ENCODE measurements around the gene NUP88. TPM values are rescaled to one million over a fixed set of nuclear protein-coding genes. Genes with fewer than 3 reads are reported as not detected.
A peak's percentile ranks its signal among the peaks of the same experiment; 100 is the strongest.
"Not testable (repeated sequence)": the region's sequence is repeated elsewhere in the genome, so short reads cannot be mapped to it uniquely, and the experiment has no call there.

NUP88 gene
- polyA plus RNA-seq (2012; ENCODE audit: missing spikeins): 110 TPM

DNA sequence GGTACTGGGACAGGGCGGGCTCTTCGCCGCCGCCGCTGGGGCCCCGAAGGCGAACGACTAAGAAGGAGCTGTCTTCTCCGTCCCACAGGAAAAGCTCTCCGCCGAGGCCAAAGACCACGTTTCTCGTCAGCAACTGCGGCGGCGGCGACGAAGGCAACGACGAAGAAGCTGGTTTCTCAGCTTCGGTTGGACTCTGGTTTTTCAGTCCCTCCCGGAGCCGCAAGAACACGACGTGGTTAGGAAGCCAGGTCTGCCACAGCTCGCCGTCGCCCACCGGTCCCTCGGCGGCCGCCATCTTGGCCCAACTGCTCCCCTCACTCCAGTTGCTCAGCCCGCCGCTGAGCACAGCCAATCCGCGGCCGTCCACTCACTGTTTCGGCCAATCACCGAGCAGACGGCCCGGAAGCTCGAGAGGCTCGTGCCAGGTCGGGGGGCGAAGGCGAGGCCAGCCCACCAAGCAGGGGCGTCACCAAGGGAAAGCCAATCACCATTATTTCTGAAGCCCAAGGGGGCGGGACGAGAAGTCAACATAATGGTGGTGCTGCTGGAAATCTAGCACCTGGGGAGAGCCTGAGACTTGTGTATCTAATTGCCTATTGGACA lies at the start of gene NUP88:
Gene NUP88 (minus strand): TSS at position 307 of the 603 bp plus-strand sequence. CDS start 12 bp downstream, at position 295.
- peak; percentile 98 for FAIRE-seq
- peak; percentile 95 for DNase-seq (ENCODE audit: insufficient read length)
- TF ChIP-seq POLR2AphosphoS5 (IDR thresholded peaks at IDR 0.05; ENCODE audit: low read depth, low read length) (peak; percentile 79; the same call in 1 of the 2 replicates), TAF1 (IDR thresholded peaks at IDR 0.05; ENCODE audit: borderline replicate concordance, low read depth, low read length) (peak; percentile 89), POLR2A (IDR thresholded peaks at IDR 0.05; ENCODE audit: low read depth, low read length) (peak; percentile 82)

- DNase-seq (ENCODE audit: insufficient read length) (no peak), FAIRE-seq (peak; percentile 33)
- TF ChIP-seq POLR2A (IDR thresholded peaks at IDR 0.05; ENCODE audit: low read depth, low read length): no peak
- TF ChIP-seq POLR2AphosphoS5 (IDR thresholded peaks at IDR 0.05; ENCODE audit: low read depth, low read length): no peak
- TF ChIP-seq TAF1 (IDR thresholded peaks at IDR 0.05; ENCODE audit: borderline replicate concordance, low read depth, low read length): no peak
Observed at GRCh38 chr17:5468075-5468473, 48.6 kb upstream of the NUP88 start.

GRCh38 chr17:5467416-5467815 lies 48.0 kb upstream of the NUP88 start:
- no peak for FAIRE-seq
- TF ChIP-seq POLR2AphosphoS5 (IDR thresholded peaks at IDR 0.05; ENCODE audit: low read depth, low read length) (no peak), POLR2A (IDR thresholded peaks at IDR 0.05; ENCODE audit: low read depth, low read length) (no peak), TAF1 (IDR thresholded peaks at IDR 0.05; ENCODE audit: borderline replicate concordance, low read depth, low read length) (no peak)
- no peak for DNase-seq (ENCODE audit: insufficient read length)

DNA sequence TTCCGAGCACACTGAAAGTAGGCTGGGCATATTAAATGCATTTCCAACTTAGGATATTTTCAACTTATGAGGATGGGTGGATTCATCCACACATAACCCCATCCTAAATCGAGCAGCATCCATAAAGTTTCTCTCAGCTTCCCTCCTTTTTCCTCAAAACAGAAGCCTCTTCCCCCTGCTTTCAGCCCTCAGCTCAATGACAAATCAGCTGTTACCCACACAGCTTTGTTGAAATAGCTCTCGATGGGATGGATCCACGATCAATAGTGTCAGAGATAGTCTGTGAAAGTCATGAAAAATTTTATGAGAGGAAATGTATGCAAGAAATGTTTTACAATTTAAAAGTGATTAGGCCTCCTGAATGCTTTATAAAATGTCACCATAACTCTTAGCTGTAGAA lies 46.8 kb upstream of the NUP88 start:
- no peak for FAIRE-seq
- no peak for TF ChIP-seq POLR2AphosphoS5 (IDR thresholded peaks at IDR 0.05; ENCODE audit: low read depth, low read length)
- TF ChIP-seq TAF1 (IDR thresholded peaks at IDR 0.05; ENCODE audit: borderline replicate concordance, low read depth, low read length): no peak
- TF ChIP-seq POLR2A (IDR thresholded peaks at IDR 0.05; ENCODE audit: low read depth, low read length): no peak
- no peak for DNase-seq (ENCODE audit: insufficient read length)

- no peak for DNase-seq (ENCODE audit: insufficient read length)
Observed at GRCh38 chr17:5464717-5465507, 45.5 kb upstream of the NUP88 start.

DNA sequence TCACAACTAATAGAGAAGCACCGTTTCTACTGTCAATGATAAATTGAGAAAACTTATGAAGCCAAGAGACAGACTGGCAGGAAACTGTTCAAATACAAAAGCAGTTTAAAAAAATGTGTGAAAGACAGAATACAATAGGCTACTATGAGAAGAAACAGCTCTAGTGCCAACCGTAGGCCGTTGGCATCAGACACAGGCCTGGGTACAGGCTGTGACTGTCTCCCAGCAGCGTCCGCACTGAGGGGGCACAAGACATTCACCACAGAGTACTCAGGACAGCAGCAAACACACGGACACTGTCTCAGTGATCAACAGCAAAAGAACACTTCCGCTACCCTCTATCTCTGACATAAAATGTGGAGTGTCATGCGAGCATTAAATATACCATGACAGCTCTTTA lies 27.3 kb upstream of the NUP88 start:
- no peak for FAIRE-seq
- no peak for DNase-seq (ENCODE audit: insufficient read length)
- TF ChIP-seq POLR2A (IDR thresholded peaks at IDR 0.05; ENCODE audit: low read depth, low read length): no peak
- TF ChIP-seq POLR2AphosphoS5 (IDR thresholded peaks at IDR 0.05; ENCODE audit: low read depth, low read length): no peak
- TF ChIP-seq TAF1 (IDR thresholded peaks at IDR 0.05; ENCODE audit: borderline replicate concordance, low read depth, low read length): no peak

More at GRCh38 chr17:5464717-5465507, 45.5 kb upstream of the NUP88 start:
- no peak for FAIRE-seq
- TF ChIP-seq POLR2AphosphoS5 (IDR thresholded peaks at IDR 0.05; ENCODE audit: low read depth, low read length) (no peak), POLR2A (IDR thresholded peaks at IDR 0.05; ENCODE audit: low read depth, low read length) (no peak), TAF1 (IDR thresholded peaks at IDR 0.05; ENCODE audit: borderline replicate concordance, low read depth, low read length) (no peak)

DNA sequence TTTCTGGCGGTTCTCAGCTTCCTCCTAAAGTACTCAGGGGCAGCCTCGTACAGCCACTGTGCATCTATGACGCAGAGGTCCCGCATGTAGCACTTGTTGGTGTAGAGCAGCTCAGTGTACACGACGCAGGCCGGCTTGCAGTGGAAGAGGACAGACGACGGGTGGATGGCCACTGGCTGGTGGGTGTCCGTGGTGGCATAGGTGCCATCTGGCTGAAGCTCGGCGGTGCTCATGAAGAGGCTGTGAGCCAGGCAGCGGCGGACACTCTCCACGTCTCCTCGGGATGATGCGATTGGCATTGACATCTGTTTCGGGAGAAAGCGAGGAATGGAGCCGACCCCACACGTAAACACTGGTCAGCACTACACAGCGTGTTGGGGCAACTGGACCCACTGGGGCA lies 24.7 kb upstream of the NUP88 start:
- DNase-seq (ENCODE audit: insufficient read length) (no peak), FAIRE-seq (no peak)
- TF ChIP-seq TAF1 (IDR thresholded peaks at IDR 0.05; ENCODE audit: borderline replicate concordance, low read depth, low read length) (no peak), POLR2AphosphoS5 (IDR thresholded peaks at IDR 0.05; ENCODE audit: low read depth, low read length) (no peak), POLR2A (IDR thresholded peaks at IDR 0.05; ENCODE audit: low read depth, low read length) (no peak)

DNA sequence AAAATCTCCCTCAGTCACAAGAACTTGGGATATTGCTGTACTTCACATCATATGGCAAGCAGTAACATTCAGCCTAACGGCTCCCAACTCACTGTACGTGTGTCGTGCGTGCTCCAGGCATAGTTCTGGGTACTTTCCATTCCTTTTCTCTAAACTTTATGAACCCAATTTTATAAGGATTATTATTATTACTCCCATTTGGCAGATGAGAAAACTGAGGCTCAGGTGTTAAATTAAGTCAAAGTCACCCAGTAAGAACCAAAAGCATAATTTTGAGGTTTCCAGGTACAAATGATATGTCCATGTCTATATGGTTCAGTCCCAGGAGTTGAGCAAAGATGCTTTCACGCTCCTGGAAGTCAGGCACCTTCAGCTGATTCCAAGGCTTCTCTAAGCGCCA lies 24.3 kb upstream of the NUP88 start:
- TF ChIP-seq TAF1 (IDR thresholded peaks at IDR 0.05; ENCODE audit: borderline replicate concordance, low read depth, low read length): no peak
- no peak for TF ChIP-seq POLR2AphosphoS5 (IDR thresholded peaks at IDR 0.05; ENCODE audit: low read depth, low read length)
- no peak for TF ChIP-seq POLR2A (IDR thresholded peaks at IDR 0.05; ENCODE audit: low read depth, low read length)
- DNase-seq (ENCODE audit: insufficient read length): no peak
- no peak for FAIRE-seq

- no peak for FAIRE-seq
- no peak for DNase-seq (ENCODE audit: insufficient read length)
- TF ChIP-seq POLR2A (IDR thresholded peaks at IDR 0.05; ENCODE audit: low read depth, low read length) (no peak), POLR2AphosphoS5 (IDR thresholded peaks at IDR 0.05; ENCODE audit: low read depth, low read length) (no peak), TAF1 (IDR thresholded peaks at IDR 0.05; ENCODE audit: borderline replicate concordance, low read depth, low read length) (no peak)
Observed at GRCh38 chr17:5439446-5439764, 19.9 kb upstream of the NUP88 start.

DNA sequence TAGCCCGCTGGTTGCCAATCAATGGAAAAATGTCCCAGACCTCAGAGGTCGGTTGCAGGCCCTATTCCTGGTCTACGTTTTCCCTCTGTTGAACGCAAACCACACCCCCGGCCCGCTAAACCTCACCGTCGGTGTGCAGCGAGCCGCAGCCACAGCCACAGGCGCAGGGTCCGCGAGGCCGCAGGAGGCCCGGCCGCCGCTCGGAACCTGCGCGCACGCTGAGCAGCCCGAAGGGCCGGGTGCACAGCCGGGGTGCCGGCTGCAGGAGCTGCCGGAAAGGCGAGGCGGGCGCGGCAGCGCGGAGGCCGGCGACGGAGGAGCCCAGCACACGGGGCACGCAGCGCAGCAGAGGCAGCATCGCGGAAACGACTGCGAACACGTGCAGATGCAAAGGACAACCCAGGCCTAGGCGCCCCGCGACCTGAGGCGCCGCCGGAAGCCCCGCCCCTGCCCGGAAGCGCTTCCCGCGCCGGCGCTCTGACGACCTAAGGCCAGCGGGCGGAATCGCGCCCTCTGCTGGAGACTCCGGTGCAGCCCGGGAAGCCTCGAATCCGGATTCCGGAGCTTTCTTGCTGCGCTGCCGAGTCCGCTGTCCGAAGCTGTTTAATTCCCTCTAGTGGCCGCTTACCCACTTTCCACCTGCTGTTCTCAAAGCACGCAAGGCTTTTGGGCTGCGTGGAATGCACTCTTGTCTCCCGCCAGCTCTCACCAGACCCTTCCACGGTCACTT lies 19.4 kb upstream of the NUP88 start, which contains the start of gene C1QBP:
Gene C1QBP (minus strand): TSS at position 440 of the 730 bp plus-strand sequence. CDS start 82 bp downstream, at position 358.
- DNase-seq (ENCODE audit: insufficient read length) (peak; percentile 90), FAIRE-seq (peak; percentile 97)
- TF ChIP-seq POLR2AphosphoS5 (IDR thresholded peaks at IDR 0.05; ENCODE audit: low read depth, low read length): peak; percentile 91
- peak; percentile 74; the same call in 1 of the 2 replicates for TF ChIP-seq TAF1 (IDR thresholded peaks at IDR 0.05; ENCODE audit: borderline replicate concordance, low read depth, low read length)
- TF ChIP-seq POLR2A (IDR thresholded peaks at IDR 0.05; ENCODE audit: low read depth, low read length): peak; percentile 93

- no peak for TF ChIP-seq TAF1 (IDR thresholded peaks at IDR 0.05; ENCODE audit: borderline replicate concordance, low read depth, low read length)
- TF ChIP-seq POLR2A (IDR thresholded peaks at IDR 0.05; ENCODE audit: low read depth, low read length): no peak
- no peak for TF ChIP-seq POLR2AphosphoS5 (IDR thresholded peaks at IDR 0.05; ENCODE audit: low read depth, low read length)
- FAIRE-seq (no peak), DNase-seq (ENCODE audit: insufficient read length) (no peak)
Observed at GRCh38 chr17:5437721-5438317, 18.4 kb upstream of the NUP88 start.

DNA sequence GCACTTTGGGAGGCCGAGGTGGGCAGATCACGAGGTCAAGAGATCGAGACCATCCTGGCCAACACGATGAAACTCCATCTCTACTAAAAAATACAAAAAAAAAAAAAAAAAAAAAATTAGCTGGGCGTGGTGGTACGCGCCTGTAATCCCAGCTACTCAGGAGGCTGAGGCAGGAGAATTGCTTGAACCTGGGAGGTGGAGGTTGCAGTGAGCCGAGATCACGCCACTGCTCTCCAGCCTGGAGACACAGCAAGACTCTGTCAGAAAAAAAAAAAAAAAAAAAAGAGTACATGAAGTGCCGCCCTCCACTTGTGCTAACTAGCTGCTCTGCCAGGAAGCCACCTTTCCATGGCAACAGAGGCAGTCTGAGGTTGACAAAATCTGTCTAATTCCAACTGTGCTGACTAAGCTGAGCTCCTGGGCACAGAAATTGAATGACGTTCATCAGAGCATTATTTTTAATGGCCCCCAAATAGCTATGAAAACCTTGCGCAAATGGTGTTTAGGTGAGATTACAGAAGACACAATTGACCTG lies 16.4 kb upstream of the NUP88 start:
- FAIRE-seq; DNase-seq (ENCODE audit: insufficient read length): not testable (repeated sequence)

Measured in GM12892 (cell line).